CD4-positive, alpha-beta memory T cell (primary cell): ENCODE measurements around the gene LYVE1. TPM values are rescaled to one million over a fixed set of nuclear protein-coding genes. Genes with fewer than 3 reads are reported as not detected.

Source experiments
- CTCF ChIA-PET: fragments of 350-600 bp; sonication (Branson Sonifier 250); formaldehyde crosslinking; loops from one replicate; lab custom pipeline; 2021; ENCODE audit warnings: inconsistent platforms; ENCODE audit not compliant: partially characterized antibody; lab: Charles Lee
- POLR2A ChIA-PET: fragments of 350-600 bp; sonication (Branson Sonifier 250); formaldehyde crosslinking; loops from one replicate; lab custom pipeline; 2021; ENCODE audit not compliant: partially characterized antibody; lab: Charles Lee
- DNase-seq, 5 donors: peaks; one replicate each; pipeline versions ENCODE4 v3.0.0 to v3.0.0-alpha.2; 2020 to 2022; ENCODE audit warnings: mixed read lengths in 1 of 5
- H3K27ac ChIP-seq: one replicate; pipeline ENCODE4 v1.7.0; 2013; ENCODE audit warnings: low read depth, low read length
- H3K27me3 ChIP-seq: 2 replicates; pipeline ENCODE4 v1.7.0; 2013; ENCODE audit warnings: mild to moderate bottlenecking, low read length, moderate library complexity; ENCODE audit not compliant: insufficient read depth
- H3K36me3 ChIP-seq: 2 replicates; pipeline ENCODE4 v1.7.0; 2013; ENCODE audit warnings: mild to moderate bottlenecking, low read length, moderate library complexity; ENCODE audit not compliant: insufficient read depth
- H3K4me1 ChIP-seq: 2 replicates; pipeline ENCODE4 v1.7.0; 2013; ENCODE audit warnings: mild to moderate bottlenecking, low read length, moderate library complexity; ENCODE audit not compliant: insufficient read depth
- H3K4me3 ChIP-seq, 2 donors: one replicate each; pipeline ENCODE4 v1.7.0; 2013; ENCODE audit warnings: low read length in 2 of 2, mild to moderate bottlenecking in 1 of 2
- H3K9me3 ChIP-seq, 2 donors: one replicate each; pipeline ENCODE4 v1.7.0; 2013; ENCODE audit warnings: low read length in 2 of 2, control low read depth in 1 of 2; ENCODE audit not compliant: control insufficient read depth in 1 of 2
- H3K27ac Mint-ChIP-seq, 7 donors: one replicate each; pipeline ENCODE4 v1.8.0; 2020 to 2021; ENCODE audit warnings: mixed read lengths in 7 of 7, mild to moderate bottlenecking in 6 of 7, inconsistent platforms in 3 of 7, moderate library complexity in 3 of 7
- H3K27me3 Mint-ChIP-seq, 2 donors: one replicate each; pipeline ENCODE4 v1.8.0; 2020 to 2021; ENCODE audit warnings: mixed read lengths in 2 of 2
- H3K36me3 Mint-ChIP-seq, 2 donors: one replicate each; pipeline ENCODE4 v1.8.0; 2020 to 2021; ENCODE audit warnings: mixed read lengths in 2 of 2, inconsistent platforms in 1 of 2, mild to moderate bottlenecking in 1 of 2
- H3K4me1 Mint-ChIP-seq, 4 donors: one replicate each; pipeline ENCODE4 v1.8.0; 2020 to 2021; ENCODE audit warnings: mixed read lengths in 4 of 4, mild to moderate bottlenecking in 1 of 4
- H3K4me3 Mint-ChIP-seq, 8 donors: one replicate each; pipeline ENCODE4 v1.8.0; 2020 to 2021; ENCODE audit warnings: mixed read lengths in 8 of 8, mild to moderate bottlenecking in 7 of 8, moderate library complexity in 6 of 8, inconsistent platforms in 3 of 8
- H3K9me3 Mint-ChIP-seq, 8 donors: one replicate each; pipeline ENCODE4 v1.8.0; 2020 to 2021; ENCODE audit warnings: mixed read lengths in 8 of 8, mild to moderate bottlenecking in 5 of 8, inconsistent platforms in 3 of 8, moderate library complexity in 1 of 8
- intact Hi-C: fragments of 100-400 bp; cut with micrococcal nuclease; formaldehyde crosslinking; loops from one replicate; pipeline ENCODE4 v1.15.1; 2023
- polyA plus RNA-seq, 2 donors: library from polyadenylated mRNA; unstranded; fragments of 300-500 nt; fragmentation: Illumina TruSeq; gene quantifications; one replicate each; pipeline ENCODE4 v1.2.3, GENCODE V29; 2021
- total RNA-seq, 2 experiments: library from RNA; stranded (reverse); gene quantifications; one replicate each; pipeline ENCODE4 v1.2.3, GENCODE V29; 2021

Gene LYVE1
- total and polyA plus RNA-seq, 4 experiments from 2014 or later = not detected

- Histone ChIP-seq H3K4me1 (peaks cover 9% of the 10 kb centered on the region), H3K36me3 (no peaks in the 10 kb centered on the region), H3K27me3 (no peaks in the 10 kb centered on the region), H3K4me3 (no peak overlapping the region), H3K27ac (no peak overlapping the region), H3K9me3 (no peaks in the 10 kb centered on the region)
- peaks cover 0 to 2% of the 10 kb centered on the region in 2 donors for H3K36me3 Mint-ChIP-seq
- ChIA-PET POLR2A (no interaction called here), CTCF (interaction anchor here (1.0 to 2.5 kb wide), 2 partner anchors 10 to 12 kb away, joined by 3 to 9 read pairs; no protein-coding TSS in a partner anchor)
- H3K4me1 Mint-ChIP-seq = peaks cover 9 to 21% (median 14%) of the 10 kb centered on the region in 4 donors
- no peak for DNase-seq
- peaks cover 2% of the 10 kb centered on the region in 2 donors for H3K27me3 Mint-ChIP-seq
- intact Hi-C loops = loop anchor here (5.0 kb wide), 1 partner anchor 264 kb away; the partner anchor contains the start of gene EIF4G2
- no peak overlapping the region for H3K4me3 Mint-ChIP-seq
- H3K27ac Mint-ChIP-seq = no peak overlapping the region
- no peaks in the 10 kb centered on the region for H3K9me3 Mint-ChIP-seq
Measured at GRCh38 chr11:10543782-10544181, 24.7 kb downstream of the LYVE1 start.

- H3K9me3 ChIP-seq = no peaks in the 10 kb centered on the region
- POLR2A ChIA-PET = interaction anchor here (2.8 to 3.3 kb wide), 2 partner anchors 87 to 266 kb away, joined by 22 to 43 read pairs; partner anchors contain the start of genes AMPD3 and EIF4G2
- H3K4me3 ChIP-seq = no peak overlapping the region
- intact Hi-C loops = loop anchor here (5.0 kb wide), 1 partner anchor 265 kb away; the partner anchor contains the start of gene EIF4G2
- Mint-ChIP-seq H3K27me3 (peaks cover 0 to 2% of the 10 kb centered on the region in 2 donors), H3K9me3 (no peaks in the 10 kb centered on the region), H3K27ac (no peak overlapping the region), H3K36me3 (peaks cover 0 to 2% of the 10 kb centered on the region in 2 donors), H3K4me1 (peaks cover 9 to 21% (median 14%) of the 10 kb centered on the region in 4 donors), H3K4me3 (no peak overlapping the region)
- no peak overlapping the region for H3K27ac ChIP-seq
- no peak for DNase-seq
- H3K4me1 ChIP-seq = peaks cover 9% of the 10 kb centered on the region
- CTCF ChIA-PET = interaction anchor here (1.1 to 3.3 kb wide), 6 partner anchors 9 to 194 kb away, joined by 3 to 52 read pairs (median 11); partner anchors contain the start of gene AMPD3
- no peaks in the 10 kb centered on the region for H3K36me3 ChIP-seq
- no peaks in the 10 kb centered on the region for H3K27me3 ChIP-seq
Measured at GRCh38 chr11:10542776-10543175, 25.7 kb downstream of the LYVE1 start.

- H3K4me1 ChIP-seq = peaks cover 9% of the 10 kb centered on the region
- H3K27me3 ChIP-seq = no peaks in the 10 kb centered on the region
- H3K4me1 Mint-ChIP-seq = peaks cover 9 to 21% (median 15%) of the 10 kb centered on the region in 4 donors
- peak overlapping the region; percentile 64 for H3K27ac ChIP-seq
- no peaks in the 10 kb centered on the region for H3K9me3 Mint-ChIP-seq
- peak overlapping the region in 1 of 2 donors; percentile 77 for H3K4me3 ChIP-seq
- H3K36me3 Mint-ChIP-seq = peaks cover 0 to 2% of the 10 kb centered on the region in 2 donors
- POLR2A ChIA-PET = interaction anchor here (0.9 to 3.3 kb wide), 11 partner anchors 10 to 1301 kb away, joined by 3 to 43 read pairs (median 6); partner anchors contain the start of genes AMPD3, CTR9, EIF4G2 and ZNF143
- intact Hi-C loops = loop anchor here (1.0 to 5.0 kb wide), 4 partner anchors 91 to 266 kb away; partner anchors contain the start of gene EIF4G2
- peak in 1 of 5 donors; percentile 5 for DNase-seq
- H3K27ac Mint-ChIP-seq = peak overlapping the region; percentile 87 to 94 (median 92)
- no peaks in the 10 kb centered on the region for H3K27me3 Mint-ChIP-seq
- H3K36me3 ChIP-seq = no peaks in the 10 kb centered on the region
- CTCF ChIA-PET = interaction anchor here (1.0 to 3.3 kb wide), 30 partner anchors 8 to 390 kb away, joined by 3 to 52 read pairs (median 6); partner anchors contain the start of genes AMPD3, CTR9 and ZBED5
- peak overlapping the region; percentile 87 to 95 (median 90) for H3K4me3 Mint-ChIP-seq
- H3K9me3 ChIP-seq = no peaks in the 10 kb centered on the region
Measured at GRCh38 chr11:10541561-10541930, 26.9 kb downstream of the LYVE1 start.

GRCh38 chr11:10540915-10541560 lies 27.4 kb downstream of the LYVE1 start, which contains the start of gene RNF141:
Gene RNF141, minus strand, starts transcription at chr11:10541187. Its CDS starts 7,029 bp downstream, at chr11:10534158.
- Histone ChIP-seq H3K9me3 (no peaks in the 10 kb centered on the region), H3K4me1 (peaks cover 9% of the 10 kb centered on the region), H3K27ac (peak within 1 kb of the TSS; percentile 64), H3K27me3 (no peaks in the 10 kb centered on the region), H3K4me3 (peak within 1 kb of the TSS; percentile 50 to 77), H3K36me3 (no peaks in the 10 kb centered on the region)
- Mint-ChIP-seq H3K4me1 (peaks cover 11 to 24% (median 18%) of the 10 kb centered on the region in 4 donors), H3K27ac (peak within 1 kb of the TSS; percentile 87 to 95 (median 92)), H3K4me3 (peak within 1 kb of the TSS; percentile 87 to 95 (median 90)), H3K9me3 (no peaks in the 10 kb centered on the region), H3K27me3 (no peaks in the 10 kb centered on the region), H3K36me3 (peaks cover 0 to 2% of the 10 kb centered on the region in 2 donors)
- POLR2A ChIA-PET = interaction anchor here (0.8 to 3.3 kb wide), 16 partner anchors 10 to 1301 kb away, joined by 3 to 43 read pairs (median 6); partner anchors contain the start of genes AMPD3, CTR9, EIF4G2 and ZBED5
- intact Hi-C loops = loop anchor here (1.0 to 5.0 kb wide), 4 partner anchors 90 to 266 kb away; partner anchors contain the start of gene EIF4G2
- DNase-seq = peak; percentile 89 to 94 (median 93)
- CTCF ChIA-PET = interaction anchor here (0.7 to 3.3 kb wide), 56 partner anchors 8 to 389 kb away, joined by 3 to 52 read pairs (median 4); partner anchors contain the start of genes AMPD3, CTR9 and ZBED5

GRCh38 chr11:10540546-10540914 lies 27.9 kb downstream of the LYVE1 start:
- H3K4me1 Mint-ChIP-seq = peaks cover 12 to 27% (median 20%) of the 10 kb centered on the region in 4 donors
- CTCF ChIA-PET = interaction anchor here (0.6 to 3.3 kb wide), 53 partner anchors 9 to 389 kb away, joined by 3 to 52 read pairs (median 4); partner anchors contain the start of genes AMPD3, CTR9 and ZBED5
- DNase-seq = no peak

GRCh38 chr11:10539339-10539738 lies 29.1 kb downstream of the LYVE1 start:
- Histone ChIP-seq H3K27ac (no peak overlapping the region), H3K36me3 (no peaks in the 10 kb centered on the region), H3K4me1 (peaks cover 9% of the 10 kb centered on the region), H3K4me3 (no peak overlapping the region), H3K9me3 (no peaks in the 10 kb centered on the region), H3K27me3 (no peaks in the 10 kb centered on the region)
- POLR2A ChIA-PET = interaction anchor here (1.6 to 3.3 kb wide), 2 partner anchors 83 to 87 kb away, joined by 5 to 43 read pairs; partner anchors contain the start of gene AMPD3
- Mint-ChIP-seq H3K9me3 (no peaks in the 10 kb centered on the region), H3K27ac (peak overlapping the region in 4 of 7 donors; percentile 74 to 94 (median 83)), H3K27me3 (no peaks in the 10 kb centered on the region), H3K36me3 (peaks cover 0 to 2% of the 10 kb centered on the region in 2 donors), H3K4me3 (peak overlapping the region; percentile 87 to 95 (median 90)), H3K4me1 (peaks cover 12 to 27% (median 20%) of the 10 kb centered on the region in 4 donors)
- CTCF ChIA-PET = interaction anchor here (1.7 to 3.3 kb wide), 6 partner anchors 20 to 224 kb away, joined by 5 to 52 read pairs (median 12); partner anchors contain the start of gene AMPD3
- intact Hi-C loops = no loop called here
- DNase-seq = no peak

More at GRCh38 chr11:10540546-10540914, 27.9 kb downstream of the LYVE1 start:
- H3K27me3 ChIP-seq = no peaks in the 10 kb centered on the region
- Mint-ChIP-seq H3K4me3 (peak overlapping the region; percentile 87 to 95 (median 90)), H3K9me3 (no peaks in the 10 kb centered on the region), H3K36me3 (peaks cover 0 to 2% of the 10 kb centered on the region in 2 donors), H3K27me3 (no peaks in the 10 kb centered on the region), H3K27ac (peak overlapping the region; percentile 82 to 95 (median 92))
- H3K27ac ChIP-seq = peak overlapping the region; percentile 64
- H3K9me3 ChIP-seq = no peaks in the 10 kb centered on the region
- POLR2A ChIA-PET = interaction anchor here (0.7 to 3.3 kb wide), 16 partner anchors 9 to 1302 kb away, joined by 3 to 43 read pairs (median 6); partner anchors contain the start of genes AMPD3, CTR9, EIF4G2 and ZBED5
- no peaks in the 10 kb centered on the region for H3K36me3 ChIP-seq
- peaks cover 9% of the 10 kb centered on the region for H3K4me1 ChIP-seq
- peak overlapping the region; percentile 50 to 77 for H3K4me3 ChIP-seq
- intact Hi-C loops = loop anchor here (2.0 to 5.0 kb wide), 3 partner anchors 90 to 267 kb away; partner anchors contain the start of gene EIF4G2
